ENCODE results near the gene DLEC1.

Gene DLEC1, protein sequence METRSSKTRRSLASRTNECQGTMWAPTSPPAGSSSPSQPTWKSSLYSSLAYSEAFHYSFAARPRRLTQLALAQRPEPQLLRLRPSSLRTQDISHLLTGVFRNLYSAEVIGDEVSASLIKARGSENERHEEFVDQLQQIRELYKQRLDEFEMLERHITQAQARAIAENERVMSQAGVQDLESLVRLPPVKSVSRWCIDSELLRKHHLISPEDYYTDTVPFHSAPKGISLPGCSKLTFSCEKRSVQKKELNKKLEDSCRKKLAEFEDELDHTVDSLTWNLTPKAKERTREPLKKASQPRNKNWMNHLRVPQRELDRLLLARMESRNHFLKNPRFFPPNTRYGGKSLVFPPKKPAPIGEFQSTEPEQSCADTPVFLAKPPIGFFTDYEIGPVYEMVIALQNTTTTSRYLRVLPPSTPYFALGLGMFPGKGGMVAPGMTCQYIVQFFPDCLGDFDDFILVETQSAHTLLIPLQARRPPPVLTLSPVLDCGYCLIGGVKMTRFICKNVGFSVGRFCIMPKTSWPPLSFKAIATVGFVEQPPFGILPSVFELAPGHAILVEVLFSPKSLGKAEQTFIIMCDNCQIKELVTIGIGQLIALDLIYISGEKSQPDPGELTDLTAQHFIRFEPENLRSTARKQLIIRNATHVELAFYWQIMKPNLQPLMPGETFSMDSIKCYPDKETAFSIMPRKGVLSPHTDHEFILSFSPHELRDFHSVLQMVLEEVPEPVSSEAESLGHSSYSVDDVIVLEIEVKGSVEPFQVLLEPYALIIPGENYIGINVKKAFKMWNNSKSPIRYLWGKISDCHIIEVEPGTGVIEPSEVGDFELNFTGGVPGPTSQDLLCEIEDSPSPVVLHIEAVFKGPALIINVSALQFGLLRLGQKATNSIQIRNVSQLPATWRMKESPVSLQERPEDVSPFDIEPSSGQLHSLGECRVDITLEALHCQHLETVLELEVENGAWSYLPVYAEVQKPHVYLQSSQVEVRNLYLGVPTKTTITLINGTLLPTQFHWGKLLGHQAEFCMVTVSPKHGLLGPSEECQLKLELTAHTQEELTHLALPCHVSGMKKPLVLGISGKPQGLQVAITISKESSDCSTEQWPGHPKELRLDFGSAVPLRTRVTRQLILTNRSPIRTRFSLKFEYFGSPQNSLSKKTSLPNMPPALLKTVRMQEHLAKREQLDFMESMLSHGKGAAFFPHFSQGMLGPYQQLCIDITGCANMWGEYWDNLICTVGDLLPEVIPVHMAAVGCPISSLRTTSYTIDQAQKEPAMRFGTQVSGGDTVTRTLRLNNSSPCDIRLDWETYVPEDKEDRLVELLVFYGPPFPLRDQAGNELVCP (N-terminal part only)
- 0.10 to 0.80 (median 0.45) reads per million in 18 experiments for total RNA-seq

GRCh38 chr3:38039101-38039898, at the start of gene DLEC1:
Gene DLEC1 (plus strand): TSS chr3:38039208. CDS start chr3:38039226, 18 bp downstream.
- DNase-seq = peak; percentile 68 to 76

- DNase-seq = no peak
These were observed 49.1 kb upstream of the DLEC1 start for GRCh38 chr3:37989821-37990480.

DNA sequence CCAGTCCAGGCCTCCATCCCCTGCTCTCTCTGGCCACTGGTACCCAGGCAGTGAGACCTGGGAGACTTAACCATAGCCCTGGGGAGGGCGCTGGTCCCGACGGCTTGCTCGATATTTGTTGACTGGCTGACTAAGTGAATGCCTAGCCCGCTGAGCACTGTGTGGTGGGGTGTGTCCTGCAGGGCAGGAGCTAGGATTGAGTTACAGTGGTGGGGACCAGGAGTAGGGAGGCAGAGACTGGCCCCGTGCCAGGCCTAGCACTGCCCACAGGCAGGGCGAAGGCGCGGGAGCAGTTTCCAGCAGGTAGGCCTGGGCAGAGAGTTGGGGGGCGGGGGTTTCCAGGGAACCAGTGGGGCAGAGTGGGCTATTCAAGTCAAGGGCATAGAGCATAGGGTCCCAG, 48.5 kb upstream of the DLEC1 start, which contains the start of gene VILL:
Gene VILL (plus strand): TSS at position 260 of the 400 bp plus-strand sequence. CDS start 2,887 bp downstream, outside the sequence.
- DNase-seq = no peak

- no peak for DNase-seq
These were observed 47.9 kb upstream of the DLEC1 start for GRCh38 chr3:37991109-37991508.

DNA sequence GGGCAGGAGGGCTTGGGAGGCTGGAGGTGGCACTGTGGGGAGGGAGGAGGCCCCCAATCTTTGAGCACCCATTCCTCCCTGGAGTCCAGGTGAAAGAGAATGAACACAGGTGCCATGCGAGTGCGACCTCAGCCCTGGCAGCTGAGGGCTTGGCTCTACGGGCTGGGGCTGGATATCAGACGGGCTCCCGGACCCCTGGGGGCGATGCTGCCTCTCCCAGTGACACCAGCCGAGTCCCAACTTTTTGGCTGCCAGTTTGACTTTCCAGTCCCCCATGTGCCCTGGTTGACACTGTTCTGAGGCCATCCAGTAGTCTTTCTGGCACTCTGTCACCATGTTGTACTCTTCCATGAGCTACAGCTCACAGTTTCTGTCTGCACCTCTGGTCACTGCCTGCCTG, 47.2 kb upstream of the DLEC1 start:
- DNase-seq = no peak

GRCh38 chr3:37992271-37993066, 46.5 kb upstream of the DLEC1 start:
- DNase-seq = no peak

DNA sequence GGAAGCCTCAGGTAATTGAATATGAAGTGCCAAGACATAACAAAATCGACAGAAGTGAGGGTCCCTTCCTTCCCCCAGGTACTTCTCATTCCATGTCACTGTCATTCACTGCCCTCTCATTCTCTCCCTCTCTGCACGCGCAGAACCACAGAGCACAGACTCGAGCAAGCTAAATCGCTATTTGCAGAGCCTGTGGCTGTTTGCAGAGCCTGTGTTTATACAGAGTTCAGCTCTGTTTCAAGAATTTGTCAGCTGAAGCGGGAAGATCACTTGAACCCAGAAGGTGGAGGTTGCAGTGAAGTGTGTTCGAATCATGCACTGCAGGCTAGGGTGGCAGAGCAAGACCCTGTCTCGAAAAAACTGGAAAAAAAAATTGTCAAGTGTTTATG, 45.9 kb upstream of the DLEC1 start:
- no peak for DNase-seq

- DNase-seq = peak in 1 of 2 donors; percentile 53
These were observed 45.6 kb upstream of the DLEC1 start for GRCh38 chr3:37993460-37993819.

DNA sequence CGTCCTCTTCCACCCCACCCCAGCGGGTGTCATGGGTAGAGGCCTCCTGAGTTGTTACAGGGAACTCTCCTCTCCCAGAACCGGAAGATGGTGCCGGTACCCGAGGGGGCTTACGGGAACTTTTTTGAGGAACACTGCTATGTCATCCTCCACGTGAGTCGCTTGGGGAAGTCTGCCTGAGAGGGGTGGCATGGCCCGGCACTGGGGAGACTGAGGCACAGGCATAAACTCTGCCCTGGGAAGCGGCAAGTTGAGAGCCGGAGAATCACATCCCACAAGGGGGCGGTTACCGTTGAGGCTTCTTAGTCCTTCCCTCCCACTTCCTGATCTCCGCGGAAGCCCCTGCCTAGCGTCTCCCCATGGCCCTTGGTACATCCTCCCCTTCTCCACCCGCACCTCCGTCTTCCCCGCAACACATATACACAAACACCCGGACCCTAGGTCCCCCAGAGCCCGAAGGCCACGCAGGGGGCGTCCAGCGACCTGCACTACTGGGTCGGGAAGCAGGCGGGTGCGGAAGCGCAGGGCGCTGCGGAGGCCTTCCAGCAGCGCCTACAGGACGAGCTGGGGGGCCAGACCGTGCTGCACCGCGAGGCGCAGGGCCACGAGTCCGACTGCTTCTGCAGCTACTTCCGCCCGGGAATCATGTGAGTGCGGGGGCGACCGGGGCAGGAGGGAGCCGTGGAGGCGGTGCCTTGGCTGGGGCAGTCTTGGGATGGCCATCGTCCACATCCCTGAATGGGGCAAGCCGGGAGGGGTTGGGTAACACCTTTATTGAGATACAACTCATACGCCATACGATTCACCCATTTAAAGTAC, 45.0 kb upstream of the DLEC1 start:
- peak; percentile 97 to 99 for DNase-seq

- no peak for DNase-seq
These were observed 44.4 kb upstream of the DLEC1 start for GRCh38 chr3:37994639-37994972.

GRCh38 chr3:37995652-37996641, 43.1 kb upstream of the DLEC1 start:
- no peak for DNase-seq

DNA sequence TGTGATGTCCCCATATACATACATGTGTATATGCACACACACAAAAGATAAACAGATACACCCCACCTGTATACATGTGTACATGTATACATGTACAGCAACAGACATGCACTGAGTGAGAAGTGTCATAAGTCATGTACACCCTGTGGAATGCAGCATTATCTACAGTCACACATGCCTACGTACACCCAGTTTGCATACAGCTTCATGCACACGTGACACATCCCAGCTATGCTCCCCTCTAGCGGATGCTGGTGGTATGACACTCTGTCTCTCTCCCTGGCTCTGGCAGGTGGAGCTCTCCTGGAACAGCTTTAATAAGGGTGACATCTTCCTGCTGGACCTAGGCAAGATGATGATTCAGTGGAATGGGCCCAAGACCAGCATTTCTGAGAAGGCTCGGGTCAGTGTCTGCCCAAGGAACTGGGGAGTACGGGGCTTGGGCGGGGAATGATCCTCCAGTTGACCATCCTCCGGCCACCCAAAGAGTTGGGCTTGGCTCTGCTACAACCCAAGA, 42.2 kb upstream of the DLEC1 start:
- DNase-seq = peak; percentile 86 to 88

- DNase-seq = no peak
These were observed 41.7 kb upstream of the DLEC1 start for GRCh38 chr3:37997342-37997741.

DNA sequence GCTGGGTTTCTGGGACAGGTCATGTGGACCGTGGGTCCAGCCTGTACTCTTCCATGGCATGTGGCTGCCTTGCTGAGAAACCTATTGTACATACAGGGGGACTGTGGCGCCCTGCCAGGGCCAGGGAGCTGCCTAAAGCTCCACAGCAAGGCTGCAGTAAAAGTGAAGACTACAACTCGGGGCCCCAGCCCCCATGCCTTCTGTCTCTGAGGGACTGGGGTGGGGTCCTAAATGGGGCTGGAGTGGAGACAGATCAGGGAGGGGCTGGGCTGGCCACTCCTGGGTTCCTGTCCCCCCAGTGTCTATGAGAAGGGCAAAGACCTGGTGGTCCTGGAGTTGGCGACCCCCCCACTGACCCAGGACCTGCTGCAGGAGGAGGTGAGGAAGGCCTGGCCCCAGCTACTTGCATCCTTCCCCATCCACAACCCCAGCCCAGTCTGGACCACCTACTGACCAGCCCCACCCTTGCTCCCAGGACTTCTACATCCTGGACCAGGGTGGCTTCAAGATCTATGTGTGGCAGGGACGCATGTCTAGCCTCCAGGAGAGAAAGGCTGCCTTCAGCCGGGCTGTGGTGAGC, 41.1 kb upstream of the DLEC1 start:
- DNase-seq = no peak

DNA sequence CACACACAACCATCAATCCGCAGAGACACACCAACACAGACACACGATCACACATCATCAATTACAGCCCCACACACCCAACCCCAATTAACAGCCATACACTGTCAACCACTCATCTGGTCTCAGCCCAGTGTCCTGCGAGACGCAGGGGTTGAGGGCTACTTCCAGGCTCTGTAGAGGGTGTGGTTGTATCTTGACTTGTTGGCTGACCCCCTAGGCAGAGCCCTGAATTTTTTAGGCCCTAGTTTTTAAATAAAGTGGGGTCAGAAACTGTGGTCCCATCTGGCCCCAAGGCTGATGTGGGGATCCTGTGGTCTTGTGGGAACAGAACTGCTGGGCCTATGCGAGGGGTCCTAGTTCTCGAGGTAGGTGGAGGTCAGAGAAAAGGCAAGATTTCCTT, 39.2 kb upstream of the DLEC1 start:
- no peak for DNase-seq

GRCh38 chr3:38000242-38000916, 38.6 kb upstream of the DLEC1 start:
- DNase-seq = no peak

- no peak for DNase-seq
These were observed 38.0 kb upstream of the DLEC1 start for GRCh38 chr3:38000965-38001455.
